Activated T-helper 1 cell treated with Interleukin-2 at 50 U/mL for 16 hours (primary cell): ENCODE results near the gene OLFM2.
"Not testable (repeated sequence)": the region's sequence is repeated elsewhere in the genome, so short reads cannot be mapped to it uniquely, and the experiment has no call there.

Experiments
- DNase-seq: peaks from one replicate; pipeline ENCODE4 v3.0.0-alpha.2; 2020; ENCODE audit warnings: low read depth

The OLFM2 gene

DNA sequence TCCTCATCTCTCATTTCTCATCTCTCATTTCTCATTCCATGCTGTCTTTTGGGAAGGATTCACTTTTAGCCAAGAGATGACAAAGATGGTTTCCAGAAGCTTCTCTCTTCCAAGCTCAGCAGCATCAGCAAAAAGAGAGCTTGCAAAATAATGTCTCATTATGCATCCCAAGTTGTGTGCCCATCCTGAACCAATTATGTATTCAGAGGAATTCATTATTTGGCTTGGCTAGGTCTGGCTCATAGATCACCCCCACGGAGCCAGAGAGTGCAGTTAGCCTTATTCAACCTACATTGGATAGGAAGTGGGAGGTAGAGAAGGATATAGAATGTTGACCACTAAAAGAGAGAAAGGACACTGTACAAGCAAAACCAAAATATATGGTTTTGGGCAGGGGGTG is 5.4 kb upstream of the OLFM2 start:
- DNase-seq, result no peak

DNA sequence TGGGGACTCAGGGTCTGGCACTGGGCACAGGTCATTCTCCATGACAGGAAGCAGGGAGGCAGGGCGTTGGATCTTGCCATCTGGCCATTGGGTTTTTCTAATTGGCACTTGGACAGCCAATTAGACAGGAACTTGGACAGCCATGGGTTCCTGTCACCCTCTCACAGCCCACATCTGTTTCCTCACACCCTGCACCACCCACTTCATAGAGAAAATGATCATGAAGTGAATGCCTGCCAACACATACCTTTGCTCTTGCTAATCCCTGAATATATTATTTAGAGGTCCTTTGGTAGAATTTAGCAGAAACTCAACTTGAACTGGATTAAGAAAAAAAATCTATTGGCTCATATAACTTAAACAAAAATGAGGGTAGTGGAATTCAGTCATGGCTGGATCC is 4.9 kb upstream of the OLFM2 start:
- no peak for DNase-seq

DNA sequence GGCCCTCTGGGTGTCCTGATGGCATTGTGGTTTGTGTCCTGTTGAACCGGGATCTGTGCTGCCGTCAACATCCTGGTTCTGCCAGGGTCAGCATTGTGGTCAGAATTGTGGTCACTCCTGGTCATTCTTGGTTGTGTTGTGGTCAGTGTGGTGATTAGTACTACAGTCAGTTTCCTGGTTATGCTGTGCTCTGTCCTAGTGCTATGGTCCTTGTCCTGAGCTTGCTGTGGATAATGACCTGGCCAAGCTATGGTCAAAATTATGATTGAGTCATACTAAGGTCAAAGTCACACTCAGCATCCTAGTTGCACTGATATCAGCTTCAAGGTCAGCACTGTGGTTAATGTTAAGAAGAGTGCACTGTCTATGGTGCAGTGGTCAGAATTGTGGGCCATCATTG is 4.5 kb upstream of the OLFM2 start:
- DNase-seq, result no peak

DNA sequence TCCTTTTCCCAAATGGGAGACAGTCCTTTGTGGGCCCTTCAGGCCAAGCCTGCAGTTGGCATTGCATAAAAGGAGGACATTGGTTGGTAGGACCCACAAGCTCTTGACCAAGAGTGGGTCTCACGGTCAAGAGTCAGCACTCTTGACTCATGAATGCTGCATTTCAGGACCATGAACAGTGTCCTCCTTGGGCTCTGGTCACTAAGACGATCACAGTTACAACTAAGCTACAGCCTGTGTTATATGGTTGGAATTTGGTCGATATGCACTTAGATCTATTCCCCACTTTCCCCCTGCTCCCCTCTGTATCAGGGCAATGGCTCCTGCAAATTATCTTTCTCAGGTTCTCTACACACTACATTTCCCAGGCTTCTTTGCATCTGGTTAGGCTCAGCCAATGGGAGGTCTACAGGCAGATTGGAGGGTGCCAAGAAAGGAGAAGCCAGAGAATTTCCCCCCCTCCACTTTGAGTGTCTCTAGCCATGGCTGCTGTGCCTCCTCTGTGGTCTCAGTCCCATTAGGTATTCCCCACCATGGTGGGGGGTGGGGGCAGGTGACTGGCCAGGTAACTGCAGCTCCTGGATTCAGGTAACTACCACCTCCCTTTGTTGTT is 3.1 kb upstream of the OLFM2 start:
- no peak for DNase-seq

DNA sequence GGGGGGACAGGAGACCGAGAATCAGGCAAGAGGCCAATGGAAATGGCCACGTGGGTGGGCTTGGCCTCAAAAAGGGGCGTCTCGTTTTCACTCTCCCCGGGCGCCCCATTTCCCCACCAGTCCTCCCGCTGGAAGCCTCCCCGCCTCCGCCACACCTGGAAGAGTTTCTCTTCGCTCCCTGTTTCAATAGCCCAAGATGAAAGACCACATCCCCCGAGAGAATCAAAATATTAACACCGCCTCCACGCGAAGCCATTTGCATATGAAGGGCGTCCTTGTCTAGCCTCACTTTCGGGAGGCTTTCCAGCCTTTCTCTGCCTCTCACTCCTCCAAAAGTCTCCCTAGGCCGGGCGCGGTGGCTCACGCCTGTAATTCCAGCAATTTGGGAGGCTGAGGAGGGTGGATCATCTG is 691 bp upstream of the OLFM2 start:
- DNase-seq, result no peak

DNA sequence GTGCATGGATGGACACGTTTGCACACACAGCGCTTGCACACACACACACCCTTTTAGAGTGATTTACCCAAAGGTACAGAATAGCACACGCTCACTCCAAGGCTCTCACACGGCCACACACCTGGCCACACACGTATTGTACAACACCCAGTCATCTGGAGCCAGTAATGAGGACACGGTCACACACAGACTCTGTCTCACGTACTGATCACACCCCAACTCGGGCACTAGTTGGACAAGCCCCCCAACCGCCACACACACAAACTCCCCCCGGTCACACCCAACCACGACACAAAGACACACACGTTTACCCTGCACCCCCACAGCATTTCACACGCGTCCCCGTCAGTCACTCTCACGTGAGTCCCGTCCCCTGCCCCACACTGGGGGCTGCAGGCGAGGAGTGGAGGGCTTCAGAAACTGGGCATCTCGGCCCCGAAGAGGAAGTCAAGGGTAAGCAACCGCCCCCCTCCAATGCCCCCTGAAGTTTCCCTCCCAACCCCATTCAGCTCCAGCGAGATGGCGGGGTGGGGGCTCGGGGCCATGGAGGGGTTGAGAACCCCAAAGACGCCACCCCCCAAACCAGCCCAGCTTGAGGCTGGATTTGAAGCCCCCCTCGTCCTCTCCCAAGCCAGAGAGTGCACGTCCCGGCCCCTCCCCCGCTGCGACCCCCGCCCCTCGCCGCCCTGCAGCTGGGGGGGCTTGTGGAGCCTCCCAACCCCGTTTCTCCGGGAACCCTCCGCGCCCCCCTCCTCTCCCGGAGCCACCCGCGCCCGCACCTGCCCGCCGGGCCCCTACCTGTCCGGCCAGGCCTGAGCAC is 599 bp downstream of the OLFM2 start:
- no peak for DNase-seq

DNA sequence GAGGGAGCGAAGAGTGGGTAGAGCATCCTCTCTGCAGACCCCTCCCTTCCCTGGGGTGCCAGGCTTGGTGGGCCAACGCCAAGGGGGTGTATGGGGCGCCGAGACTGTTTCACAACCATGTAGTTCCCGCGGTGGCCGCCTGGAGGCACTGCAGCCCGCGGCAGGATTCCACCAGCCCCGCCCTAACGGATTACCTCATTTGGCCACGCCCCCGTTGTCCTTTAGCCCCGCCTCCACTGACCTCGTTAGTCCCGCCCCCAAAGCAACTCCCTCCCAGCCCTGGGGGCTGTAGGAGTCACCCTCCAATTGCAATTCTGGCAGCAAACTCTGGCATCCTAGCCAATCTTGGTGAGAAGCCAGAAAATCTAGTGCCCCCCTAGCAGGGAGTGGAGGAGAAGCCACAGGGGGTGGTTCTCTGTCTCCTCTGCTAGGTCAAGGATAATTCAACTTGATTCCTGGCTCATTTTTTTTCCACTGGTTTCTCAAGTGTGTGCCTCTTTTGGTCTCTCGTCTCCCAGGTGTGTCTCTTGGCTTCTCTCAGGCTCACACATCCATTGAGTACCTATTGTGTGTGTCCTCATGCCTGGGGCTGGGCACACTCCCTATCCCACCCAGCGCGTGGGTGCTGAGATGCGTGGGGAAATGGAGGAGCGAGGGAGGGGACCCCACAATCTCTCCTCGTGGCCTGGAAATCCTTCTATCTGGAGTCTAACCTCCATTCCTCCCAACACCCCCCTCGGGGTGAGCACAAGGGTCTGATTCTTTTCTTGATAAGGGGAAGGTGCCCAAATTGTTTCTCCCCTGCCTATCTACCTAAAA is 2.0 kb downstream of the OLFM2 start:
- DNase-seq, result peak; percentile 60

DNA sequence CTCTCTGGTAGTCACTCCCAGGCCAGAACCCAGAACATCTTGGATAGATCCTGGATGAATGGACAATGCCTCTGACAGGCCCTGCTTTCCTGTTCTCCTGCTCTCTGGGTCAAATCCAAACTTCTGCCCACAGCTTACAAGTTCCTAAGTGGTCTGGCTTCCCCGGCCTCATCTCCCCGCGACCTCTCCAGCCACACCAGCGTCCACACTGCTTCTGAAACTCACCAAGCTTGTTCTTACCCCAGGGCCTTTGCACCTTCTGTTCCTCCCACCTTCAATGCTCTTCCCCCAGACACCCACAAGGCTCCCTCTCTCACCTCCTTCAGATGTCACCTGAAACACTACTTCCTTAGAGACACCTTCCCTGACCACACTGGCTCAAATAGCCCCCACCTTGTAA is 3.5 kb downstream of the OLFM2 start:
- DNase-seq, result no peak

DNA sequence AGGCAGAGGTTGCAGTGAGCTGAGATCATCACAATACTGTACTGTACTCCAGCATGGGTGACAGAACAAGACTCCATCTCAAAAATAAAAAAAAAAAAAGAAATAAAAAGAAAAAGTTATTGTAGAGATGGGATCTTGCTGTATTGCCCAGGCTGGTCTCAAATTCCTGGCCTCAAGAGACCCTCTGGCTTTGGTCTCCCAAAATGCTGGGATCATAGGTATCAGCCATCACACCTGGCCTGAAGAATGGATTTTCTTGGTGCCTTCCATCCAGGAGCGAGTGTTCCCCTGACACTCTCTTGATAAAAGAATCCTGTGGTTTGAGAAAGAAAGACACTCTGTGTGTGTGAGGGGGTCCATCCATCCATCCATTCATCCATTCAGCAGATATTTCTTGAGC is 4.7 kb downstream of the OLFM2 start:
- DNase-seq, result no peak

DNA sequence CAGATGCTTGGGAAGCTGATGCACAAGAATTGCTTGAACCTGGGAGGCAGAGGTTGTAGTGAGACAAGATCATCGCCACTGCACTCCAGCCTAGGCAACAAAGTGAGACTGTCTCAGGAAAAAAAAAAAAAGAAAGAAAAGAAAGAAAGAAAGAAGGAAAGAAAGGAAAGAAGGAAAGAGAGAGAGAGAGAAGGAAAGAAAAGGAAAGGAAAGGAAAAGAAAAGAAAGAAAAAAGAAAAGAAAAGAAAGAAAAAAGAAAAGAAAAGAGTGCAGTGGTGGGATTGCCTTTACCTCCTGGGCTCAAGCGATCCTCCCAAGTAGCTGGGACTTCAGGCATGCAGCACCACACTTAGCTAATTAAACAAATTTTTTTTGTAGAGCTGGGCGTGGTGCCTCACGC is 12.9 kb downstream of the OLFM2 start:
- DNase-seq, result no peak

DNA sequence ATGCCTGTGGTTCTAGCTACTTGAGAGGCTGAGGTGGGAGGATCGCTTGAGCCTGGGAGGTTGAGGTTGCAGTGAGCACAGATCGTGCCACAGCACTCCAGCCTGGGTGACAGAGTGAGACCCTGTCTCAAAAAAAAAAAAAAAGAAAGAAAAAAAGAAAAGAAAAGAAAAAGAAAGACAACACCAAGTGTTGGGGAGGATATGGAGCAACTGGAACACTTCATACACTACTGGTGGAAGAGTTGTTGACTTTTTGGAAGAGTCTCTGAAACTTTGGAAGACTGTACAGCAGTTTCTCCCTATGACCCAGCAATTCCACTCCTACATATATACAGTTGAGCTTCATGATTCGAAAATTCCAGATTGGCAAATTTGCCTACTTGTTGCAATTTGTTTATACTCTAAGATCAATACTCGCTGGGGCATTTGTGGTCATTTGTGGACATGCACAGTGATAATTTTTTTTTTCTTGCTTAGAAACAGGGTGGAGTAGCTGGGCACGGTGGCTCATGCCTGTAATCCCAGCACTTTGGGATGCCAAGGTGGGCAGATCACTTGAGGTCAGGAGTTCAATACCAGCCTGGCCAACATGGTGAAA is 13.4 kb downstream of the OLFM2 start:
- DNase-seq, result not testable (repeated sequence)

DNA sequence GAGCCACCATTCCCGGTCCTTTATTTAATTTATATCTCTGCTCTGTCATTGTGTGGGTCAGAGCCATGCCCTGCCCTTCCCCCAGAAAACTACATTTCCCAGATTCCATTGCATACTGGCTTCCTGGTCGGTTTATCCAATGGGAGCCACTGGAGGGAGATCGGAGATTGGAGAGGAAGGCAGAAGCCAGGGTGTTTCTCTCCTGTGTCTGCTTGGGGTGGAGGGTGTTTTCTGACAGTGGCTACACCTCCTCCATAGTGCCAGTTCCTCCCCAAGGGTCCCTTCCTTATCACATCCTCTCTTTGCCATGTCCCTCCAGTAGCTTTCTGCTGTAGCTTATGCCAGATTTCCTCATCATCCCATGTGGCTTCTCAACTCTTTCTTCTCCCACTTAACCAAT is 19.0 kb downstream of the OLFM2 start:
- no peak for DNase-seq

DNA sequence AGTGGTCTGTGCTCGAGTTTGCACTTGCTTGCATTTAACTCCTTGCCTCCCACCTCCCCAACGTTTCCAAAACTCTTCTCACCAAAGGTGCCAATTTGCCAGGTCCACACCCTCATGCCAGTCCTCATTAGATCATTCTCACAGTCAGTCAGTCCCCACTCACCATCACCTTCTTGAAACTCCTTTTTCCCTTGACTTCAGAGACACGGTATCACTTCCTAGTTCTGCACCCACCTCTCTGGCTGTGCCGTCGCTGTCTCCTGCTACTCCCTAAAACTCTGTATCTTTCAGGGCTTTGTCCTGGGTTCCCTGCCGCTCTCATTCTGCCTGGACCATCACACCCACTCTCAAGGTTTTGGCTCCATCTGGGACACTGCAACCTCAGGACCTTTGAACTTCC is 19.6 kb downstream of the OLFM2 start:
- DNase-seq, result no peak

DNA sequence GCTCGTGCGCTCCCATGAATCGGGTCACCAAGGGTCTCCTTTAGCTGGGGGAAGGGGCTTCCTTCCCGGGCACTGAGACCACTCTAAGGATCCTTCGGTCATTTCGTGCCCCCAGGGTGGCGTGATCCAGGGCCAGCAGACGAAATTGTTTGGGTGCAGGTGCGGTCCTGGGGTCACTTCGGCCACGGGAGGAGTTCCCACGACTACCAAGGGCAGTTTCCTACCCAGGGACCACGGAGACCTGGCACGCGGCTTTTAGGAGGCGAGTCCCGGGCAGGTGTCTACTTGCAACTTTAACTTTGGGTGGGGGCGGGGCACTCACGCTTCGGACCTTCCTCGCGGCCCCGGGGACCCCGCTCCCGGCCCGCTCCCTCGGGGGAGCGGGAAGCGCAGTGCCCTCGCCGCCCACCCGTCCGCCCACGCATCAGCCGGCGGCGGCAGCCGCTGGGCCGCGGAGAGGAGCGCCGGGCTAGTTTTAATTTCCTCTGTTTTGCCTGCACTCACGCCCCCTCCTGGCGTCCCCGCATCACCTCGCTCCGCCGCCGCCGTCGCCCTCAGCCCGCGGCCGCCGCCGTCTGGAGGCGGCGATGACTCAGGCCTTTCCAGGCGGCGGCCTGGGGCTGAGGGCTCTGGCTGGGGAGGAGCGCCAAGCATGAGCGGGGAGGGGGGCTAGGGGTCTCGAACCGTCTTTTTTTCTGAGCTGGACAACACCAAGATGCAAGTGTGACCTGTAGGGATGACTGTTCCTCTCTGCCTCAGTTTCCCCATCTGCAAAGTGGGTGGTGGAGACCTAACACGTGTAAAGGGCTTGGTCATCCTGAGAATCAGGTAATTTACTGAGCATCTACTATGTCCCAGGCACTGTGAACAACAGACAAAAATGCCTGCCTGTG is 21.8 kb downstream of the OLFM2 start:
- peak; percentile 70 for DNase-seq

DNA sequence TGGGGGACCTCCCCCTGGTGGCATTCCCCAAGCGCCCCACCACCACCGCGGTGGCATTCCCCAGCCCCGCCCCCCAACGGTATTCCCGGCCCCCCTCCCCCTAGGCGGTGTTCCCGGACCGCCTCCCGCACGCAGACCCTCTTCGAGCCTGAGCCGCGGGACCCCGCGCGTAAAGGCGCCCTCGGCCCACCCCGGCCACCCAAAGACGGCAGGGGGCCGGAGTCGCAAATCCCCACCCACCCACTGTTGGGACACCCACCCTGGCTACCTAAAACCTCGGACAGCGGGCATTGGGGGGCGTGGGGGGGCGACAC is 22.4 kb downstream of the OLFM2 start:
- DNase-seq, result no peak

DNA sequence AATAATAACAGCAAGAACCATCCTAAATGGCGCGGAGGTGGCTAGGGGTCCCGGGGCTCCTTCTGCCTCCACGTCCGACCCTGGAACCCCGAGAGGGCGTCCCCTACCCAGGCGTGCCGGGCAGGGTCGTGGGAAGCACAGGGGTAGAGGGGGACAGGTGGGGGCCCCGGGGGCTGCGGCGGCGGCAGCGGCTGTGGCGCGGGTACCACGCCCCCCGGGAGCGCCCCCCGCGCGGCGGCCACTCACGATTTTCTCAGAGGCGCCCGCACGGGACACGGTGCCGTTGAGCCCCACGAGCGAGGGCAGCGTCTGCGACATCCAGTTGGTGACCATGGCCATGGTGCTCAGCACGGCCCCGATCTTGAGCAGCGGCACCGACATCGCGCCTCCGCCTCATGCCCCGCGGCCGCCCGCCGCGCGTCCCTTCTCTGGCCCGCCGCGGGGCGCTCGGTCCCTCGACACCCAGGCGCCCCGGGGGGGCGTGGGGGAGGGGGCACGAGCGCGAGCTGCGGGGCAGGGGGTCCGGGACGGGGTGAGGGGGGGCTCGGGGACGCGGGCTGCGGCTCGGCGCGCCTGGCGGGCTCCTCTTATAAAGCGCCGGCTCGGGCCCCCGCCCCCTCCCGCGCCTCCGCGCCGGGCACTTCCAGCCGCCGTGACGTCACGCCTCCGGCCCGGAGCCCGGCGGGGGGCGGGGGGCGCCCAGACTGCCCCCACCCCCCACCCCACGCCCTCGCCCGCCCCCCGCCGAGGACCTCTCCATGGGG is 22.9 kb downstream of the OLFM2 start:
- DNase-seq, result no peak

DNA sequence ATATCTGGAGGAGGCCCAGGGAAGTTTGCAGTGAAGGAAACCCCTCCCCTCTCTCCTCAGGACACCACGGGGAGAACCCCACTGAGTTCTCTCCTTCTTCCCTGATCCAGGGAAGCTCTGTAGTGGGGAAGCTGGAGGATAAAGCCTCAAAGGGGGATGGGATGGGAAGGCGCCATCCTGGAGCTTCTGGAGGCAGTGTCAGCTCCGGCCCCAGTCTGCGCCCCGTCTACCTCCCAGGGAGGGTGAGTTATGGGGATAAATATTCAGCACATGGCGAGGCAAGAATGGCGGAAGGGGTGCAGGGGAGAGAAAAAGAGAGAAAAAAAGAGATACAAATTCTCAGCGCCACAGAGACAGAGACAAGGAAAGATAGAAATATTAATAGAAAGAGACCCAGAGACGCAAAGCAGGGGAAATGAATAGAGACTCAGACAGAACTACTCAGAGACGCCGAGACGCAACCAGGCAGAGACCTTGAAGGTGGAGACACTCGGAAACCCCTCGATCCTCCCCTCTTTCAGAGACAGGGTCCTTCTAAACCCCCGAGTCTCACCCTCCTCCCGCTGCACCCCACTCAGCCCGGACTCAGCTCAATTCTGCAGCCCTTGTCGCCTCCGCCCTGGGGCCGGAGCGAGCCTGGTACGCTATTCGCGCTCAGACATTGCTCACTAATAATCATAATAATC is 23.6 kb downstream of the OLFM2 start:
- DNase-seq, result no peak

DNA sequence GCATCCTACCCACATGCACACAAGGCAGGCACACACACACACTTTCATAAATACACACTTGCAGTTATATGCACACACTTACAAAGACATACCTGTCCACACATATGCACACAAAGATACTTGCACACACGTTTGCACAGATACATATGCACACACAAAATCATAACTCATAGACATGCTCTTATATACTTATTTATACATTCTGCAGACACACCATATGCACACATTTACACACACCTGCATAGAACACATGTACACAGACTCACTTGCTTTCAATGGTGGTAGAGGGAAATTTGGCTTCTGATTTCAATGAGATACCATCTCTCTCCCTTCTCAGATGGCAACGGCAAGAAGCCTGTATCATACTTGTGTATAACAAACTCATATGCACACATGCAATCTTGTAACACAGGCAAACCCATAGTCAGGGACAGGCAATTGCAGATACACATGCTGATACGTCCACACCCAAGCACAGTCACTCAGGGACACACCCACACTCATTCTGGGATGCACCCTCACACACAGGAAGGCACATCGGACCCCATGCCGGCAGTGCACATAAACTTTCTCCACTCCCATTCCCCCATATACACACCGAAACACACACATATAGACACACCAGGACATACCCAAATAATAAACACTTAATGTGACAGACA is 24.7 kb downstream of the OLFM2 start:
- no peak for DNase-seq

DNA sequence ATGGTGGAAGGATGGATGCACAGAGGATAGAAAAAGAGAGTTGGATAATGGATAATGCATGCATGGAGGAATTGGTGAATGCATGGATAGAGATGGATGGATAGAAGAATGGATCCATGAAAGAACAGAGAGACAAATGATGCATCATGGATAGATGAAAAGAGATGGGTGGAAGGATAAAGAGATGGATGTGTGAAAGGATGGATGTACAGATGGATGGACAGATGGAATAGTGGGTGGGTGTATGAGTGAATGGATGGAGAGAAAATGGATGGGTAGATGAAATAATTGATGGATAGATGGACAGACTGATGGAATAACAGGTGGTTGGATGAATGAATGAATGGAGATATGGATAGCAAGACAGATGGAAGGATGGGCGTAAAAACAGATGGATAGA is 25.7 kb downstream of the OLFM2 start:
- DNase-seq, result no peak

DNA sequence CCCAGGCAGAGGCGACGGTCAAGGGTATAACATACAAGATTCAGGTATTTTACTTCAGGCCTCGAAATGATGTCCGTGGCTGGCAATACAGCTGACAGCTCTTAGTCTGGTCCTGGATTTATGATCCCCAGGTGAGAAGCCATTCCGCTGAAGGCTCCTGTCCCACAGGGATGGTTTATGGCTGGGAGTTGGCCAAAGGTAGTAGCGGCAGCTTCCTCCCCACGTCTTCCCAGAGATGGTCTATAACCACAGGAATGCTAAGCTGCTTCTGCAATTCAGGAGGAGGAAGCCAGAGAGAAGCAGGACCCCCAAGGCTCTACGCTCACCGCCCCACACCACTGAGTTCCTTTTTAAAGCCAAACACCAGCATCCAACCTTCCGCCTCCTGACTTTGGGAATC is 27.1 kb downstream of the OLFM2 start:
- no peak for DNase-seq
